GM18502 (cell line): Measurements from ENCODE around the gene TBX18.

Experiments used
- ATAC-seq: cut with Tn5 transposase; IDR thresholded peaks from one replicate; pipeline ENCODE4 v1.9.1; 2021; ENCODE audit warnings: mild to moderate bottlenecking; ENCODE audit not compliant: unreplicated experiment, poor library complexity

Gene TBX18

GRCh38 chr6:84753173-84753572 is 11.2 kb downstream of the TBX18 start:
- no peak for ATAC-seq

GRCh38 chr6:84752118-84752850 is 12.1 kb downstream of the TBX18 start:
- no peak for ATAC-seq

- ATAC-seq: no peak
These were observed 15.2 kb downstream of the TBX18 start for GRCh38 chr6:84749181-84749580.

- ATAC-seq: no peak
These were observed 16.0 kb downstream of the TBX18 start for GRCh38 chr6:84748376-84748775.

- no peak for ATAC-seq
These were observed 20.8 kb downstream of the TBX18 start for GRCh38 chr6:84743616-84744015.

GRCh38 chr6:84740385-84740784 is 24.0 kb downstream of the TBX18 start:
- no peak for ATAC-seq

- no peak for ATAC-seq
These were observed 24.6 kb downstream of the TBX18 start for GRCh38 chr6:84739866-84740208.

GRCh38 chr6:84738996-84739865 is 25.2 kb downstream of the TBX18 start:
- ATAC-seq: no peak

- no peak for ATAC-seq
These were observed 30.5 kb downstream of the TBX18 start for GRCh38 chr6:84733889-84734288.

GRCh38 chr6:84731901-84732300 is 32.5 kb downstream of the TBX18 start:
- ATAC-seq: no peak

GRCh38 chr6:84731401-84731800 is 33.0 kb downstream of the TBX18 start:
- no peak for ATAC-seq

GRCh38 chr6:84728602-84729001 is 35.8 kb downstream of the TBX18 start:
- peak; percentile 62 for ATAC-seq

GRCh38 chr6:84719152-84719551 is 45.2 kb downstream of the TBX18 start:
- no peak for ATAC-seq

- no peak for ATAC-seq
These were observed 46.1 kb downstream of the TBX18 start for GRCh38 chr6:84718038-84718955.

GRCh38 chr6:84709121-84709520 is 55.3 kb downstream of the TBX18 start:
- ATAC-seq: no peak

- no peak for ATAC-seq
These were observed 57.2 kb downstream of the TBX18 start for GRCh38 chr6:84707171-84707570.

GRCh38 chr6:84696166-84696565 is 68.2 kb downstream of the TBX18 start:
- ATAC-seq: no peak

GRCh38 chr6:84691978-84692623 is 72.3 kb downstream of the TBX18 start:
- no peak for ATAC-seq

- no peak for ATAC-seq
These were observed 76.1 kb downstream of the TBX18 start for GRCh38 chr6:84688141-84688873.

- ATAC-seq: no peak
These were observed 77.0 kb downstream of the TBX18 start for GRCh38 chr6:84687431-84687830.
